ENCODE measurements around the gene CYP27B1. TPM values are rescaled to one million over a fixed set of nuclear protein-coding genes. Genes with fewer than 3 reads are reported as not detected.
A peak's percentile ranks its signal among the peaks of the same experiment; 100 is the strongest.

The CYP27B1 gene
- total RNA-seq, 4 donors from 2014 or later: 1.2 to 4.1 (median 2.0) TPM

GRCh38 chr12:57783466-57783801 lies 16.6 kb upstream of the CYP27B1 start:
- Histone ChIP-seq H3K36me3 (peaks cover 28% of the 10 kb centered on the region), H3K27me3 (no peaks in the 10 kb centered on the region), H3K4me1 (peaks cover 23% of the 10 kb centered on the region), H3K9me3 (no peaks in the 10 kb centered on the region), H3K27ac (no peak overlapping the region), H3K4me3 (peak overlapping the region; percentile 93)
- DNase-seq (ENCODE audit: low spot score in 2 of 2): no peak
- 80% methylated on average over 12 of the region's 12 CpGs for WGBS
- no peak for TF ChIP-seq POLR2A (IDR thresholded peaks at IDR 0.05)
- TF ChIP-seq EP300 (IDR thresholded peaks at IDR 0.05): no peak
- TF ChIP-seq POLR2AphosphoS5 (IDR thresholded peaks at IDR 0.05): no peak

GRCh38 chr12:57782608-57783465 lies 16.0 kb upstream of the CYP27B1 start, which contains the start of gene TSFM:
Gene TSFM, plus strand, starts transcription at chr12:57782787. Its CDS starts 15 bp downstream, at chr12:57782802.
- H3K27me3 ChIP-seq: no peaks in the 10 kb centered on the region
- H3K9me3 ChIP-seq: no peaks in the 10 kb centered on the region
- peaks cover 23% of the 10 kb centered on the region for H3K4me1 ChIP-seq
- WGBS: under 1% methylated on average over 45 of the region's 45 CpGs
- peak within 1 kb of the TSS; percentile 93 for H3K4me3 ChIP-seq
- DNase-seq (ENCODE audit: low spot score in 2 of 2): peak; percentile 98 to 99
- H3K27ac ChIP-seq: peak within 1 kb of the TSS; percentile 85
- H3K36me3 ChIP-seq: peaks cover 28% of the 10 kb centered on the region
- TF ChIP-seq POLR2A (IDR thresholded peaks at IDR 0.05): peak in 1 of 2 donors; percentile 51
- TF ChIP-seq EP300 (IDR thresholded peaks at IDR 0.05): no peak
- peak; percentile 74 to 99 (median 89) for TF ChIP-seq POLR2AphosphoS5 (IDR thresholded peaks at IDR 0.05)
- peak; percentile 81 to 98 for TF ChIP-seq CTCF (IDR thresholded peaks at IDR 0.05)

GRCh38 chr12:57782243-57782607 lies 15.3 kb upstream of the CYP27B1 start:
- TF ChIP-seq EP300 (IDR thresholded peaks at IDR 0.05): no peak
- TF ChIP-seq POLR2A (IDR thresholded peaks at IDR 0.05): no peak
- TF ChIP-seq POLR2AphosphoS5 (IDR thresholded peaks at IDR 0.05): no peak
- TF ChIP-seq CTCF (IDR thresholded peaks at IDR 0.05): no peak
- H3K36me3 ChIP-seq: peaks cover 24% of the 10 kb centered on the region
- WGBS: 19% methylated on average over 4 of the region's 4 CpGs

GRCh38 chr12:57781801-57782200 lies 14.9 kb upstream of the CYP27B1 start:
- no peak overlapping the region for H3K27ac ChIP-seq
- H3K9me3 ChIP-seq: no peaks in the 10 kb centered on the region
- H3K27me3 ChIP-seq: no peaks in the 10 kb centered on the region
- H3K4me3 ChIP-seq: no peak overlapping the region
- WGBS: 66% methylated on average over 2 of the region's 2 CpGs
- TF ChIP-seq EP300 (IDR thresholded peaks at IDR 0.05): no peak
- H3K4me1 ChIP-seq: peaks cover 23% of the 10 kb centered on the region
- peaks cover 19% of the 10 kb centered on the region for H3K36me3 ChIP-seq
- no peak for DNase-seq (ENCODE audit: low spot score in 2 of 2)

More at GRCh38 chr12:57782243-57782607, 15.3 kb upstream of the CYP27B1 start:
- no peak for DNase-seq (ENCODE audit: low spot score in 2 of 2)
- Histone ChIP-seq H3K4me3 (peak overlapping the region; percentile 93), H3K27me3 (no peaks in the 10 kb centered on the region), H3K27ac (no peak overlapping the region), H3K4me1 (peaks cover 23% of the 10 kb centered on the region), H3K9me3 (no peaks in the 10 kb centered on the region)

GRCh38 chr12:57781244-57781643 lies 14.4 kb upstream of the CYP27B1 start:
- 96% methylated on average over 3 of the region's 3 CpGs for WGBS
- Histone ChIP-seq H3K36me3 (peaks cover 14% of the 10 kb centered on the region), H3K4me3 (no peak overlapping the region), H3K27me3 (no peaks in the 10 kb centered on the region), H3K4me1 (peaks cover 23% of the 10 kb centered on the region), H3K27ac (no peak overlapping the region), H3K9me3 (no peaks in the 10 kb centered on the region)
- TF ChIP-seq EP300 (IDR thresholded peaks at IDR 0.05) (no peak), CTCF (IDR thresholded peaks at IDR 0.05) (no peak), POLR2AphosphoS5 (IDR thresholded peaks at IDR 0.05) (no peak), POLR2A (IDR thresholded peaks at IDR 0.05) (no peak)
- DNase-seq (ENCODE audit: low spot score in 2 of 2): no peak

- Histone ChIP-seq H3K27ac (no peak overlapping the region), H3K27me3 (no peaks in the 10 kb centered on the region), H3K9me3 (no peaks in the 10 kb centered on the region), H3K4me1 (peaks cover 23% of the 10 kb centered on the region), H3K36me3 (peaks cover 5% of the 10 kb centered on the region), H3K4me3 (no peak overlapping the region)
- no peak for TF ChIP-seq POLR2A (IDR thresholded peaks at IDR 0.05)
- no peak for TF ChIP-seq CTCF (IDR thresholded peaks at IDR 0.05)
- TF ChIP-seq POLR2AphosphoS5 (IDR thresholded peaks at IDR 0.05): no peak
- no peak for TF ChIP-seq EP300 (IDR thresholded peaks at IDR 0.05)
- peak in 1 of 2 donors; percentile 55 for DNase-seq (ENCODE audit: low spot score in 2 of 2)
- 79% methylated on average over 2 of the region's 4 CpGs for WGBS
Observed at GRCh38 chr12:57780284-57780897, 13.5 kb upstream of the CYP27B1 start.

All from suprapubic skin (tissue), 4 donors.